ENCODE data around the gene HTR7. TPM values are rescaled to one million over a fixed set of nuclear protein-coding genes. Genes with fewer than 3 reads are reported as not detected.
"Not testable (repeated sequence)": the region's sequence is repeated elsewhere in the genome, so short reads cannot be mapped to it uniquely, and the experiment has no call there.

Gene HTR7
- total RNA-seq, result under 1 TPM in 3 of 6 donors, not detected in 3; 0.54 to 0.64 (median 0.59) TPM

- TF ChIP-seq, protein P1, sequence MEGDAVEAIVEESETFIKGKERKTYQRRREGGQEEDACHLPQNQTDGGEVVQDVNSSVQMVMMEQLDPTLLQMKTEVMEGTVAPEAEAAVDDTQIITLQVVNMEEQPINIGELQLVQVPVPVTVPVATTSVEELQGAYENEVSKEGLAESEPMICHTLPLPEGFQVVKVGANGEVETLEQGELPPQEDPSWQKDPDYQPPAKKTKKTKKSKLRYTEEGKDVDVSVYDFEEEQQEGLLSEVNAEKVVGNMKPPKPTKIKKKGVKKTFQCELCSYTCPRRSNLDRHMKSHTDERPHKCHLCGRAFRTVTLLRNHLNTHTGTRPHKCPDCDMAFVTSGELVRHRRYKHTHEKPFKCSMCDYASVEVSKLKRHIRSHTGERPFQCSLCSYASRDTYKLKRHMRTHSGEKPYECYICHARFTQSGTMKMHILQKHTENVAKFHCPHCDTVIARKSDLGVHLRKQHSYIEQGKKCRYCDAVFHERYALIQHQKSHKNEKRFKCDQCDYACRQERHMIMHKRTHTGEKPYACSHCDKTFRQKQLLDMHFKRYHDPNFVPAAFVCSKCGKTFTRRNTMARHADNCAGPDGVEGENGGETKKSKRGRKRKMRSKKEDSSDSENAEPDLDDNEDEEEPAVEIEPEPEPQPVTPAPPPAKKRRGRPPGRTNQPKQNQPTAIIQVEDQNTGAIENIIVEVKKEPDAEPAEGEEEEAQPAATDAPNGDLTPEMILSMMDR (IDR thresholded peaks at IDR 0.05), result peak; percentile 60 to 83 (median 75)
- no peak for TF ChIP-seq EP300 (IDR thresholded peaks at IDR 0.05)
- 1 to 2% methylated on average over 9 to 17 of the region's 104 CpGs for WGBS, 2 donors
- H3K36me3 ChIP-seq, result no peaks in the 10 kb centered on the region
- peak within 1 kb of the TSS; percentile 57 to 75 (median 70) for H3K4me3 ChIP-seq
- peak; percentile 65 to 94 for ATAC-seq (ENCODE audit: low FRiP score in 2 of 2)
- H3K4me1 ChIP-seq, result peaks cover 5 to 17% (median 8%) of the 10 kb centered on the region in 4 donors
- H3K27me3 ChIP-seq, result peaks cover 0 to 16% (median 3%) of the 10 kb centered on the region in 4 donors
- peak; percentile 49 to 95 for DNase-seq
- H3K27ac ChIP-seq, result peak within 1 kb of the TSS in 2 of 4 donors; percentile 40 to 80
- H3K9me3 ChIP-seq, result no peaks in the 10 kb centered on the region
Measured at GRCh38 chr10:90857635-90858460, at the start of gene HTR7. TSS of gene HTR7 (minus strand) at chr10:90858039. CDS start at chr10:90857671, 368 bp downstream.

GRCh38 chr10:90906596-90906995, 48.8 kb upstream of the HTR7 start:
- Histone ChIP-seq H3K36me3 (peaks cover 0 to 24% (median 16%) of the 10 kb centered on the region in 4 donors), H3K27ac (no peak overlapping the region), H3K4me1 (peaks cover 0 to 3% (median 1%) of the 10 kb centered on the region in 4 donors), H3K9me3 (no peaks in the 10 kb centered on the region), H3K27me3 (no peaks in the 10 kb centered on the region), H3K4me3 (no peak overlapping the region)
- no peak for TF ChIP-seq EP300 (IDR thresholded peaks at IDR 0.05)
- no peak for TF ChIP-seq POLR2AphosphoS5 (IDR thresholded peaks at IDR 0.05)
- TF ChIP-seq, protein P1 (IDR thresholded peaks at IDR 0.05), result no peak
- TF ChIP-seq POLR2A (IDR thresholded peaks at IDR 0.05), result no peak
- no peak for DNase-seq
- no peak for ATAC-seq (ENCODE audit: low FRiP score in 2 of 2)
- WGBS, 2 donors, result 64 to 67% methylated on average over 1 of the region's 1 CpG

DNA sequence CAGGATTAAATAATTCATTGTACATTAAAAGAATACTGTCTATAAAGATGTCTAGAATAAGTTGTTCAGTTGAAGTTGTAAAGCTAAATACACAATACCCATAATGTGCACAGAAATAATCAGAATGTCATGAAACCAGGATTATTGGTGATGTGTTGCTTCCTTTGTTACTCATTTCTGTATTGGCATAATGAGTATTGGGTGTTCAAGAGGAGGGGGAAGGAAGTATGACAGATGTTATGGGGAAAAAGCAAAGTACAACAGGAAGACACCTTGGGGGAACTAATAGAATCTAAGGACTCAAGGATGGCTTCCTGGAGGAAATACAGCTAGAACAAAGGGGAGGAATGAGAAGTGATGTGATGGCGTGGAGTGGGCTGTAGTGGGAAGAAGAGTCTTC, 48.1 kb upstream of the HTR7 start:
- DNase-seq (no peak), ATAC-seq (ENCODE audit: low FRiP score in 2 of 2) (no peak)
- Histone ChIP-seq H3K27me3 (no peaks in the 10 kb centered on the region), H3K4me1 (no peaks in the 10 kb centered on the region), H3K9me3 (no peaks in the 10 kb centered on the region), H3K27ac (no peak overlapping the region), H3K4me3 (no peak overlapping the region), H3K36me3 (peaks cover 0 to 30% (median 17%) of the 10 kb centered on the region in 4 donors)
- 77 to 87% methylated on average over 1 of the region's 1 CpG for WGBS, 2 donors
- TF ChIP-seq, protein P1 (IDR thresholded peaks at IDR 0.05), result no peak
- TF ChIP-seq EP300 (IDR thresholded peaks at IDR 0.05), result no peak
- TF ChIP-seq POLR2A (IDR thresholded peaks at IDR 0.05), result no peak
- TF ChIP-seq POLR2AphosphoS5 (IDR thresholded peaks at IDR 0.05), result no peak

GRCh38 chr10:90896916-90897315, 39.1 kb upstream of the HTR7 start:
- H3K4me3 ChIP-seq; H3K27ac ChIP-seq; H3K9me3 ChIP-seq; H3K27me3 ChIP-seq; H3K4me1 ChIP-seq; ATAC-seq (ENCODE audit: low FRiP score in 2 of 2); DNase-seq: not testable (repeated sequence)
- H3K36me3 ChIP-seq, result peaks cover 0 to 80% (median 16%) of the 10 kb centered on the region in 4 donors
- 79 to 90% methylated on average over 2 of the region's 2 CpGs for WGBS, 2 donors

GRCh38 chr10:90893190-90893589, 35.4 kb upstream of the HTR7 start:
- Histone ChIP-seq H3K36me3 (peaks cover 0 to 89% (median 17%) of the 10 kb centered on the region in 4 donors), H3K9me3 (no peaks in the 10 kb centered on the region), H3K27ac (no peak overlapping the region), H3K27me3 (no peaks in the 10 kb centered on the region), H3K4me3 (no peak overlapping the region), H3K4me1 (no peaks in the 10 kb centered on the region)
- DNase-seq, result no peak
- no peak for TF ChIP-seq POLR2A (IDR thresholded peaks at IDR 0.05)
- no peak for TF ChIP-seq EP300 (IDR thresholded peaks at IDR 0.05)
- TF ChIP-seq POLR2AphosphoS5 (IDR thresholded peaks at IDR 0.05), result no peak
- TF ChIP-seq, protein P1 (IDR thresholded peaks at IDR 0.05), result no peak
- 89 to 94% methylated on average over 3 of the region's 3 CpGs for WGBS, 2 donors
- no peak for ATAC-seq (ENCODE audit: low FRiP score in 2 of 2)
